GM19372 (cell line): ENCODE data around the gene TXNDC8.
"Not testable (repeated sequence)": the region's sequence is repeated elsewhere in the genome, so short reads cannot be mapped to it uniquely, and the experiment has no call there.

ENCODE experiments used
- ATAC-seq: cut with Tn5 transposase; IDR thresholded peaks from one replicate; pipeline ENCODE4 v1.9.1; 2021; ENCODE audit warnings: mild to moderate bottlenecking, low read depth, moderate library complexity; ENCODE audit not compliant: unreplicated experiment

TXNDC8 gene

GRCh38 chr9:110328763-110329162 lies 8.9 kb downstream of the TXNDC8 start:
- no peak for ATAC-seq

- ATAC-seq: no peak
Measured at GRCh38 chr9:110327716-110328115, 9.9 kb downstream of the TXNDC8 start.

- no peak for ATAC-seq
Measured at GRCh38 chr9:110323818-110324217, 13.8 kb downstream of the TXNDC8 start.

GRCh38 chr9:110320651-110321445 lies 16.8 kb downstream of the TXNDC8 start:
- ATAC-seq: no peak

GRCh38 chr9:110319781-110320492 lies 17.7 kb downstream of the TXNDC8 start:
- no peak for ATAC-seq

GRCh38 chr9:110317911-110318310 lies 19.8 kb downstream of the TXNDC8 start:
- ATAC-seq: no peak

GRCh38 chr9:110316261-110317075 lies 21.2 kb downstream of the TXNDC8 start:
- ATAC-seq: peak; percentile 97

- ATAC-seq: not testable (repeated sequence)
Measured at GRCh38 chr9:110311978-110312377, 25.7 kb downstream of the TXNDC8 start.

- ATAC-seq: no peak
Measured at GRCh38 chr9:110309681-110310080, 28.0 kb downstream of the TXNDC8 start.

- ATAC-seq: no peak
Measured at GRCh38 chr9:110308633-110309038, 29.0 kb downstream of the TXNDC8 start.

GRCh38 chr9:110307191-110307590 lies 30.5 kb downstream of the TXNDC8 start:
- ATAC-seq: no peak

GRCh38 chr9:110303133-110303532 lies 34.5 kb downstream of the TXNDC8 start:
- ATAC-seq: no peak

GRCh38 chr9:110298043-110298605 lies 39.5 kb downstream of the TXNDC8 start:
- no peak for ATAC-seq

GRCh38 chr9:110293248-110293647 lies 44.4 kb downstream of the TXNDC8 start:
- ATAC-seq: no peak

GRCh38 chr9:110291921-110292557 lies 45.6 kb downstream of the TXNDC8 start:
- no peak for ATAC-seq

- no peak for ATAC-seq
Measured at GRCh38 chr9:110290001-110290400, 47.7 kb downstream of the TXNDC8 start.

GRCh38 chr9:110288503-110288902 lies 49.2 kb downstream of the TXNDC8 start:
- no peak for ATAC-seq

- ATAC-seq: no peak
Measured at GRCh38 chr9:110287289-110287680, 50.4 kb downstream of the TXNDC8 start.

- no peak for ATAC-seq
Measured at GRCh38 chr9:110284211-110284844, 53.3 kb downstream of the TXNDC8 start.

GRCh38 chr9:110283751-110284150 lies 53.9 kb downstream of the TXNDC8 start:
- ATAC-seq: no peak
